ENCODE measurements around the gene HECTD1. TPM values are rescaled to one million over a fixed set of nuclear protein-coding genes. Genes with fewer than 3 reads are reported as not detected.

The HECTD1 gene
- total RNA-seq, 1 donor from 2014 or later, result 110 TPM

GRCh38 chr14:31173120-31173837 lies 34.3 kb downstream of the HECTD1 start:
- no peak overlapping the region for H3K27ac Mint-ChIP-seq (ENCODE audit: unreplicated experiment)
- no peak overlapping the region for H3K27ac ChIP-seq (ENCODE audit: low read depth, low read length)
- FAIRE-seq, result no peak

GRCh38 chr14:31172084-31172483 lies 35.5 kb downstream of the HECTD1 start:
- Mint-ChIP-seq H3K27ac (ENCODE audit: unreplicated experiment) (no peak overlapping the region), H3K4me3 (ENCODE audit: unreplicated experiment) (no peak overlapping the region), H3K9me3 (ENCODE audit: unreplicated experiment) (no peaks in the 10 kb centered on the region), H3K36me3 (ENCODE audit: low read depth, unreplicated experiment) (peaks cover 8% of the 10 kb centered on the region), H3K27me3 (ENCODE audit: low read depth, unreplicated experiment) (no peaks in the 10 kb centered on the region), H3K4me1 (ENCODE audit: low read depth, unreplicated experiment) (peaks cover 7% of the 10 kb centered on the region)
- H3K9ac ChIP-seq (ENCODE audit: low read length), result no peak overlapping the region
- H3K4me2 ChIP-seq (ENCODE audit: low read length), result no peak overlapping the region
- H2AFZ ChIP-seq (ENCODE audit: low read depth, low read length), result no peak overlapping the region
- no peaks in the 10 kb centered on the region for H3K9me3 ChIP-seq (ENCODE audit: insufficient read depth, low read depth, low read length)
- H4K20me1 ChIP-seq (ENCODE audit: insufficient read depth, low read length), result peaks cover 5% of the 10 kb centered on the region
- no peak for FAIRE-seq
- peaks cover 37% of the 10 kb centered on the region for H3K36me3 ChIP-seq (ENCODE audit: insufficient read depth, low read length)
- no peak overlapping the region for H3K4me3 ChIP-seq (ENCODE audit: insufficient read depth, low read depth, low read length)
- H3K79me2 ChIP-seq (ENCODE audit: insufficient read depth, low read length), result peaks cover 8% of the 10 kb centered on the region
- H3K27ac ChIP-seq (ENCODE audit: low read depth, low read length), result no peak overlapping the region
- H3K27me3 ChIP-seq (ENCODE audit: insufficient read depth, low read length), result no peaks in the 10 kb centered on the region
- H3K4me1 ChIP-seq (ENCODE audit: insufficient read depth, low read length), result peaks cover 5% of the 10 kb centered on the region
- no peak for TF ChIP-seq CTCF (IDR thresholded peaks at IDR 0.05; ENCODE audit: insufficient read depth, low read depth, low read length)
- no peak for TF ChIP-seq EZH2 (IDR thresholded peaks at IDR 0.05; ENCODE audit: insufficient read depth, low read length)
- DNase-seq (ENCODE audit: low read depth), result peak; percentile 38

More at GRCh38 chr14:31173120-31173837, 34.3 kb downstream of the HECTD1 start:
- Histone ChIP-seq H3K36me3 (ENCODE audit: insufficient read depth, low read length) (peaks cover 34% of the 10 kb centered on the region), H2AFZ (ENCODE audit: low read depth, low read length) (no peak overlapping the region), H3K79me2 (ENCODE audit: insufficient read depth, low read length) (peaks cover 6% of the 10 kb centered on the region), H3K4me3 (ENCODE audit: insufficient read depth, low read depth, low read length) (no peak overlapping the region), H3K27me3 (ENCODE audit: insufficient read depth, low read length) (no peaks in the 10 kb centered on the region), H3K9me3 (ENCODE audit: insufficient read depth, low read depth, low read length) (no peaks in the 10 kb centered on the region), H3K4me1 (ENCODE audit: insufficient read depth, low read length) (peaks cover 5% of the 10 kb centered on the region), H3K9ac (ENCODE audit: low read length) (no peak overlapping the region), H3K4me2 (ENCODE audit: low read length) (no peak overlapping the region), H4K20me1 (ENCODE audit: insufficient read depth, low read length) (peaks cover 5% of the 10 kb centered on the region)
- Mint-ChIP-seq H3K36me3 (ENCODE audit: low read depth, unreplicated experiment) (peaks cover 3% of the 10 kb centered on the region), H3K27me3 (ENCODE audit: low read depth, unreplicated experiment) (no peaks in the 10 kb centered on the region), H3K4me3 (ENCODE audit: unreplicated experiment) (no peak overlapping the region), H3K4me1 (ENCODE audit: low read depth, unreplicated experiment) (peaks cover 7% of the 10 kb centered on the region), H3K9me3 (ENCODE audit: unreplicated experiment) (no peaks in the 10 kb centered on the region)
- TF ChIP-seq EZH2 (IDR thresholded peaks at IDR 0.05; ENCODE audit: insufficient read depth, low read length) (no peak), CTCF (IDR thresholded peaks at IDR 0.05; ENCODE audit: insufficient read depth, low read depth, low read length) (no peak)
- no peak for DNase-seq (ENCODE audit: low read depth)

- Histone ChIP-seq H3K36me3 (ENCODE audit: insufficient read depth, low read length) (peaks cover 41% of the 10 kb centered on the region), H3K4me3 (ENCODE audit: insufficient read depth, low read depth, low read length) (no peak overlapping the region), H4K20me1 (ENCODE audit: insufficient read depth, low read length) (peaks cover 5% of the 10 kb centered on the region), H3K9ac (ENCODE audit: low read length) (no peak overlapping the region), H3K4me1 (ENCODE audit: insufficient read depth, low read length) (peaks cover 15% of the 10 kb centered on the region), H3K27me3 (ENCODE audit: insufficient read depth, low read length) (no peaks in the 10 kb centered on the region), H3K9me3 (ENCODE audit: insufficient read depth, low read depth, low read length) (no peaks in the 10 kb centered on the region), H2AFZ (ENCODE audit: low read depth, low read length) (no peak overlapping the region), H3K79me2 (ENCODE audit: insufficient read depth, low read length) (peaks cover 4% of the 10 kb centered on the region), H3K4me2 (ENCODE audit: low read length) (no peak overlapping the region), H3K27ac (ENCODE audit: low read depth, low read length) (peak overlapping the region; percentile 14)
- Mint-ChIP-seq H3K4me3 (ENCODE audit: unreplicated experiment) (no peak overlapping the region), H3K27ac (ENCODE audit: unreplicated experiment) (no peak overlapping the region), H3K4me1 (ENCODE audit: low read depth, unreplicated experiment) (peaks cover 8% of the 10 kb centered on the region), H3K27me3 (ENCODE audit: low read depth, unreplicated experiment) (no peaks in the 10 kb centered on the region), H3K9me3 (ENCODE audit: unreplicated experiment) (no peaks in the 10 kb centered on the region), H3K36me3 (ENCODE audit: low read depth, unreplicated experiment) (peaks cover 11% of the 10 kb centered on the region)
- peak; percentile 16 for DNase-seq (ENCODE audit: low read depth)
- no peak for FAIRE-seq
- TF ChIP-seq CTCF (IDR thresholded peaks at IDR 0.05; ENCODE audit: insufficient read depth, low read depth, low read length) (no peak), EZH2 (IDR thresholded peaks at IDR 0.05; ENCODE audit: insufficient read depth, low read length) (no peak)
These were observed 37.2 kb downstream of the HECTD1 start for GRCh38 chr14:31170411-31170810.
